NCI-H82 (cell line): Measurements from ENCODE around the gene ZBTB7B.

Experiments
- DNase-seq: peaks from one replicate; lab custom pipeline; 2025; lab: John Stamatoyannopoulos, UW

ZBTB7B gene

GRCh38 chr1:154988058-154988954, 14.3 kb upstream of the ZBTB7B start:
- DNase-seq, result no peak

DNA sequence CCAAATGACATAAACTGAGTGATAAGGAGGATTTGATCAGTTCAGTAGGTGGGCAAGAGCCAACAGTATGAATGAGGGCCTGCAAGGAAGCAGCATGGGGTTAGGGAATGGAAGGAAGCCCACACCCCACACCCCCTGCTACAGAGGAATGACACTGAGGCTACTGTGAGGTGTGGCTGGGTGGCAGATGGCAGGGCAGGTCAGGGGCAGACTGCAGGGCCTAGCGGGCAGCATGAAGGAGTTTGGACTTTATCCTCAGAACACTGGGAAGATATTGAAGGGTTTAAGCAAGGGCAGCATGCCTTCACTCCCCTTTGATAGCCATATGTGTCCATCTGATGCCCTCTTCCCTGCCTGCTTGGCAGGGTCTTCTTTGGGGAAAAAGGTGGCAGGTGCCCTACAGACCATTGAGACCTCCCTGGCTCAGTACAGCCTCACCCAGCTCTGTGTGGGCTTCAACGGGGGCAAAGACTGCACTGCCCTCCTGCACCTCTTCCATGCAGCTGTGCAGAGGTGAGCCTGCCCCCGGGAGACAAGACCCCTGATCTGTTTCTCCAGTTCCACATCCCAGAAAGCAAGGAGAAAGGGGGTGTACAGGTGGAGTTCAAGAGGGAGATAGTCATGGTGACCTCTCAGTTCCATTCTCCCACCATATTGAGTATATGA, 13.3 kb upstream of the ZBTB7B start:
- no peak for DNase-seq

- no peak for DNase-seq
Observed at GRCh38 chr1:154990276-154990675, 12.3 kb upstream of the ZBTB7B start.

GRCh38 chr1:154992721-154993571, 9.7 kb upstream of the ZBTB7B start:
- peak; percentile 55 for DNase-seq

DNA sequence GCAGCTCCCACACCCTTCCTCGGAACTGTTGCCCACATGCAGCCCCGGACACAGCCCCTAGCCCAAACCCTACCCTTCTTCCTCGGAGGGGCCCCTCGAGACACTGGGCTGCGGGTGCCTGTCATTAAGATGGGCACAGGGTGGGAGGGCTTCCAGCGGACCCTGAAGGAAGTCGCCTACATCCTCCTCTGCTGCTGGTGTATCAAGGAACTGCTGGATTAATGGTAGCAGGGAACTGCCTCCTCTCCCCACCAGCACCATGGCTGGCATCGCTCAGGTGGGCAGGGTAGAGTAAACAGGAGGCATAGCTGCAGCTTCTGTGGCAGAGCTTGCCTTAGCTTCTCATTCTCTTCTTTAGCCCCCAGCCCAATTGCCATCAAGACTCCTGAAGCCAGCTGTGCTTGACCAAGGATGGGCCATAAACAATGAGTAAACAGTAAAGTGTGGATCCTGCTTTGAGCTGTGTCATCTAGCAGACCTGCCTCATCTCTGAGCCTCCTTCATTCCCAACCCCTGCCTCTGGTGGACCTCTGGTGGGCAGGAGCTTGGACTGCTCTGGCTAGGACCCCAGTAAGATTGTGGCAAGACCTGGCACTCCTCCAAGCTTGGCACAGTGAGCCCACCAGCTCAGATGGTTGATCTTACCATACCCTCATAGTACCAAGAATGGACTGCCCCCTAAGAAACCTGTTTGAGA, 8.9 kb upstream of the ZBTB7B start, which contains the start of gene LENEP:
TSS of gene LENEP (plus strand) at position 15 of the 697 bp plus-strand sequence. CDS start at position 37, 22 bp downstream.
- DNase-seq, result no peak

DNA sequence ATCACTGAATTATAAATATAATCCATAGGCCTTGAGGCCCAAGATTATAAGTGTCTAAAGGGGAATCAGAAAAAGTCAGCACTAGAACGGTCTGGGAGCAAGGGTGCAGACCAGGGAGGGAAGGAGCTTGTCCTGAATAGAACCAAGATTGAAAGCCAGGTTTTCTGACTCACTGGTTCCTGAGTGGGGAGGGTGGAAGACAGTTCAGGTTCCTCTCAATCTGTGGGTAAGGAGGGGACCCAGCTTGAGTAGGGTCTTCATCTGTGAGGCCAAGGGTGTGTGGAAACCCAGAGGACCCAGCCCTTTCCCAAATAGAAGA, 8.4 kb upstream of the ZBTB7B start:
- no peak for DNase-seq

DNA sequence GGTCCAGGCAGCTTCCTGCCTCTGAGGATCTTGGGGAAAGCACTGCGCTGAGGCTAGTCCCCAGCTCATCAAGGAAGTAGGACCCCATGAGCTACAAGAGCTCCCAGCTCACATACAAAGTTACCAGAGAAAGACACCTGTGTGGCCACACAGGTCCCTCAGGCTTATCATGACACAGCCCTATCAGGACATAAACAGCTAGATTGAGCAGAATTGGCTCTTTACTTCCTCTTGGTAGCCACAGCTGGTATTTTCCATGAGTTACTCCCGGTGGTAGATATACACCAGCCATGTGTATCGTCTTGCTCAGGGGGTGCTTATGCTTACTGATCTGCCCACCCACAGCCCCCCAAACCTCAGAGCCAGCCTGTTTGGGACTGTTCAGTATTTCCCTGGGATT, 8.0 kb upstream of the ZBTB7B start:
- DNase-seq, result no peak

DNA sequence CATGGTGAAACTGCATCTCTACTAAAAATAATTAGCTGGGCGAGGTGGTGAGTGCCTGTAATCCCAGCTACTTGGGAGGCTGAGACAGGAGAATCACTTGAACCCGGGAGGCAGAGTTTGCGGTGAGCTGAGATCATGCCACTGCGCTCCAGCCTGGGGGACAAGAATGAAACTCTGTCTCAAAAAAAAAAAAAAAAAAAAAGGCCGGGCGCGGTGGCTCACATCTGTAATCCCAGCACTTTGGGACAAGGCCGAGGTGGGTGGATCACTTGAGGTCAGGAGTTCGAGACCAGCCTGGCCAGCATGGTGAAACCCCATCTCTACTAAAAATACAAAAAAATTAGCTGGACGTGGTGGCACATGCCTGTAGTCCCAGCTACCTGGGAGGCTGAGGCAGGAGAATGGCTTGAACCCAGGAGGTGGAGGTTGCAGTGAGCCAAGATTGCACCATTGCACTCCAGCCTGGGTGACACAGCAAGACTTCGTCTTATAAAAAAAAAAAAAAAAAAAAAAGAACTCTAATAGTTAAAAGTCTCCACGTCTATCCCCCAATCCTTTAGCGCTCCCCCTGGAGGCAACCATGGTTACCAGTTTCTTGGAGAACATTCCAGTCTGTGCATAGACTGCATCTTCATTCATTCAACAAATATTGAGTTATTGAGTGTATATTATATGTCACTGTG, 7.2 kb upstream of the ZBTB7B start:
- peak; percentile 75 for DNase-seq

DNA sequence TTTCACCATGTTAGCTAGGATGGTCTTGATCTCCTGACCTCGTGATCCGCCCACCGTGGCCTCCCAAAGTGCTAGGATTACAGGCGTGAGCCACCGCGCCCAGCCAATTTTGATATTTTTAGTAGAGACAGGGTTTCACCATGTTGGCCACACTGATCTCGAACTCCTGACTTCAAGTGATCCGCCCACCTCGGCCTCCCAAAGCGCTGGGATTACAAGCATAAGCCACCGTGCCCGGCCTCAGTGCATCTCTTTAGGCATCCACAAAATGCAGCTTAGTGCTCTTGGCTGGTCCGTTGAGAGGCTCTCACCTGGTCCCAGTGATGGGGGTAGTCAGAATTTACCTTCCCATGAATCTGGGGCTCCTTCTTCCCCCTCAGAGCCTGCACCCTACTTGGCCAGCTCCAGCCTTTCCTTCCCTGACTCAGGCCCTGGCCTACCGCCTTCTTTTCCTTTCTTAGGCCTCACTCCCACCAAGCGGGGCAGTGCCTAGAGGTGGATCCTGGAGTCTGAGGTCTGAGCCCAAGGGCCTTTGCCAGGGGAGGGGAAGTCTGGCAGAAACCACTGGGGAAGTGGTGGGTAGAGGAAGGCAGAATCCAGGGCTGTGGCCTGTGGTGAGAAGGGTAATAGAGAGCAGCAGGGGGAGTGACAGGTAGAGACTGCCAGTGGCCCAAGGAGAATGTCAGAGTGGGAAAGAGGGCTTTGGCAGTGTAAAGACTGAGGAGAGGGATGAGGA, 5.5 kb upstream of the ZBTB7B start:
- DNase-seq, result no peak

- peak; percentile 33 for DNase-seq
Observed at GRCh38 chr1:154998201-154998780, 4.3 kb upstream of the ZBTB7B start.

GRCh38 chr1:154998818-154999570, 3.6 kb upstream of the ZBTB7B start:
- DNase-seq, result peak; percentile 89

- DNase-seq, result peak; percentile 76
Observed at GRCh38 chr1:154999571-155000410, 2.8 kb upstream of the ZBTB7B start.

DNA sequence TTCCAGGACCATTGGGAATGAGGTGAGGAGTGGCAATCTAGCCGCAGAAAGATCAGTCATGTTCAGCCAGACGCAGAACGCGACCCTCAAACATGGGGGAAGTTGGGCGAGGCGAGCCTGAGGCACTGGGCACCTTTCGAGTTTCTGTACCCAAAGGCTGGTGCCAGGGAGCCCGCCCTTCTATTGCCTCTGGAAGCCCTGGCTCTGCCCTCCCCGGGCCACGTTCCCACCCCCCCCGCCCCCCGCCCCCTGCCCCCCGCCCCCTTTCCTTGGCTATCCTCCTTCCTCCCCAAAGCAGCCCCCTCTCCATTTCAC, 2.2 kb upstream of the ZBTB7B start:
- no peak for DNase-seq

DNA sequence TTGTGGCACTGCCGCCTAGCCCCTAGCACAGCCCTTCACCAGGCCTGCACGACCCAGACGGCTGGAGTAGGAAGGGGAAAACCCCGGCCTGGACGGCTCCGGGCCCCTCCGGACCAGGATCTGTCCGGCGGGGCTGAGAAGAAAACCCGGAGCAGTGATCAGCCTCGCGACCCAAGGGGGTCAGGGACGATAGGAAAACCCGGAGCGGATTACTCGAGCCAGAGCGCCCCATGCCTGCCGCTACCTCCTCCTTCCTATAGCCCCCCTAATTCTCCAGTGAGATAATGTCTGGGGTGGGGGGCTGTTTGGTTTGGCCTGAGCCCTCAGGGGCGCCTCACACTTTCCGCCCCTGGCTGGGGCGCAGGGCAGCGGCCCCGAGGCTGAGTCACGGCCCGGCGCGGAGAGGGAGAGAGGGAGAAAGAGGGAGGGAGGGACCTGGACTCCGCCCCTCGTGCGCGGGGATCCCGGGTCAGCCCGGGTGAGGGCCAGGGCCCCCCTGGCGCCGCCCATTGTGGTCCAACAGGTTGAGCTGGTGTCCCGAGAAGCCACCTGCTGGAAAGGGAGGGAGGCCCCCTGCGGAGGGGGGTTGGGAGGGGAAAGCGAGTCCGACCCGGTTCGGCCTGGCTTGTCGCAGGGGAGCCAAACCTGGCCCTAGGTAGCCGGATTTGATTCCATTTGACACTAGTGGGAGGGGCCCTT, 1.7 kb upstream of the ZBTB7B start:
- peak; percentile 96 for DNase-seq

GRCh38 chr1:155001425-155001674, 1.3 kb upstream of the ZBTB7B start:
- no peak for DNase-seq

- DNase-seq, result peak; percentile 100
Observed at GRCh38 chr1:155001675-155002463, 733 bp upstream of the ZBTB7B start.

DNA sequence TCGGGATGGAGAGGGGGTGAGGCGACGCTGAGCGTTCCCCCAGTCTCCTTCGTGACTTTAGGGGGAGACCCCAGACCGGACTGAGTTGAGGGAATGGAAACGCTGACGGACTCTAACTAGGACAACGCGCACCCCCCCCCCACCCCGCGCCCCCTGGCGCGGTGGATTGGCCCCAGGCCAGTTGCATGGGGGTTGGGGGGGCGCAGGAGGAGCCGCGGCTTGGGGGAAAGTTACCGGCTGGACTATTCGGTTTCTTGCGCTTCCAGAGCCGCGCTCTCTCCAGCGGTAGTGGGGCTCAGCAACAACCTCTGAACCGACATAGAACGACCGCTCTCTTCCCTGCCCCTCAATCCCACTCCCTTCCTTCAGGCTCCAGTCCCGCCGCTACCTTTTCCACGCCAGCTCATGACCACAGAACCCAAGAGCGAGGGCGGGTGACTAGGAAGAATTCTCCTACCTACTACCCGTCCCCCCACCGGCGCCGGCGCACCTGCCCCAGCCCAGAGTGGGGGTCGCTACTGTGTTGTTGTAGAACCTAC, 694 bp downstream of the ZBTB7B start:
- peak; percentile 76 for DNase-seq
